GM20000 (cell line): ENCODE data around the gene FAM227A.

ENCODE experiments used
- DNase-seq: peaks from one replicate; pipeline ENCODE4 v3.0.0; 2012; ENCODE audit warnings: low spot score
- TF ChIP-seq, protein P1 (sequence below): IDR thresholded peaks from 2 replicates; pipeline ENCODE4 v1.5.1; 2012; ENCODE audit warnings: mild to moderate bottlenecking, control low read depth; ENCODE audit errors: extremely low read depth, missing control alignments

FAM227A gene

GRCh38 chr22:38638216-38638615 is 18.0 kb downstream of the FAM227A start:
- TF ChIP-seq, protein P1, sequence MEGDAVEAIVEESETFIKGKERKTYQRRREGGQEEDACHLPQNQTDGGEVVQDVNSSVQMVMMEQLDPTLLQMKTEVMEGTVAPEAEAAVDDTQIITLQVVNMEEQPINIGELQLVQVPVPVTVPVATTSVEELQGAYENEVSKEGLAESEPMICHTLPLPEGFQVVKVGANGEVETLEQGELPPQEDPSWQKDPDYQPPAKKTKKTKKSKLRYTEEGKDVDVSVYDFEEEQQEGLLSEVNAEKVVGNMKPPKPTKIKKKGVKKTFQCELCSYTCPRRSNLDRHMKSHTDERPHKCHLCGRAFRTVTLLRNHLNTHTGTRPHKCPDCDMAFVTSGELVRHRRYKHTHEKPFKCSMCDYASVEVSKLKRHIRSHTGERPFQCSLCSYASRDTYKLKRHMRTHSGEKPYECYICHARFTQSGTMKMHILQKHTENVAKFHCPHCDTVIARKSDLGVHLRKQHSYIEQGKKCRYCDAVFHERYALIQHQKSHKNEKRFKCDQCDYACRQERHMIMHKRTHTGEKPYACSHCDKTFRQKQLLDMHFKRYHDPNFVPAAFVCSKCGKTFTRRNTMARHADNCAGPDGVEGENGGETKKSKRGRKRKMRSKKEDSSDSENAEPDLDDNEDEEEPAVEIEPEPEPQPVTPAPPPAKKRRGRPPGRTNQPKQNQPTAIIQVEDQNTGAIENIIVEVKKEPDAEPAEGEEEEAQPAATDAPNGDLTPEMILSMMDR = no peak
- no peak for DNase-seq

- DNase-seq = no peak
- TF ChIP-seq, protein P1 = no peak
Measured at GRCh38 chr22:38632528-38632927, 23.7 kb downstream of the FAM227A start.

DNA sequence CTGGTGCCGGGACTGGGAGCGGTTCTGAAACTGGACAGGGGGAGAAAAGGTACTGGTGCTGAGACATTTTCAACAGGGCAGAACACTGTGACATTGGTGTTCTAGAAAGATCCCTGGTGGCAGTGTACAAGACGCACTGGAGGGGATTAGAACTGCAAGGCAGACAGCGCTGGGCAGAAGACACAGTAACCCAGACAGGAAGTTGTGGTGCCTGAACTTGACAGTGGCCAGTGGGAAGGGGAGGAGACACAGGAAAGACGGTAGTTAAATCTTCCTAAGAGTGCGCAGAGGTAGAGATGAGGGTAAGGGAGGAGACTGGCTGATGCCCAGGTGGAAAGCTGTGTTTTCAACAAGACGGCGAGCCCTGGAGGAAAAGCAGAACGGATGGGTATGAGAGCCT is 24.5 kb downstream of the FAM227A start:
- DNase-seq = no peak
- TF ChIP-seq, protein P1 = no peak

DNA sequence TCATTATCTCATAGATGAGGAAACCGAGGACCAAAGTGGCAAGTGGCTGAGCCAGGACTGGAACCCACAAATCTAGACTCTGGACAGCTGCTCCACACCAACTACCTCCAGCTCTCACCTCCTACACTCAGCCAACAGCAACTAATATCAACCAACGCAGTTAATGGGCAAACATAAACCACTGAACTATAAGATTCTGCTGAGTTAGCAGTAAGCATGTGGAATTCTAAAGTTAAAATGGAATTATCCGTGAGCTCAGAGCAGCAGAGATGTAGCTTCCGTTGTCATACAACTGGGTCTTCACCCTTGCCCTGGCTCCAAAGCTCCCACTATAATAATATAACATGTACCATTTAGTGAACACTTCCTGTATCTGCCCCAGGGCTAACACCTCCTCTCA is 27.1 kb downstream of the FAM227A start:
- DNase-seq = no peak
- TF ChIP-seq, protein P1 = no peak

- TF ChIP-seq, protein P1 = no peak
Measured at GRCh38 chr22:38628444-38628843, 27.7 kb downstream of the FAM227A start.

DNA sequence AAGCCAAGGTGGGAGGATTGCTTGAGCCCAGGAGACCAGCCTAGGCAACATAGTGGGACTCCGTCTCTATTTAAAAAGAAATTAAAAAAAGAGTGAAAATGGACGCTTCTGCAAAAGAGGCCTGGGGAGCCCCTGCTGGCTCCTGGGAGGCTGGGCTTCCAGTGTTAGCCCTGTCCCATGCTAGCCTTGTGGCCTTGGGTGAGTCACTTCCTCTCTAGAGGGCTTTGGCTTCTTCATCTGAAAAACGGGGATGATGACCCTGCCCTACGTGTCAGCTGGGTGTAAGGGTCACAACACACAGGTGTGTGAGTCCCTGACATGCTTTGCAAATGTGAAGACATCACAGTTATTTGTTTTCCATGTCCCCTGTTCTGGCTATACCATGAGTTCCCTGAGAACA is 32.8 kb downstream of the FAM227A start:
- TF ChIP-seq, protein P1 = no peak
- DNase-seq = no peak

More at GRCh38 chr22:38628444-38628843, 27.7 kb downstream of the FAM227A start:
- no peak for DNase-seq

DNA sequence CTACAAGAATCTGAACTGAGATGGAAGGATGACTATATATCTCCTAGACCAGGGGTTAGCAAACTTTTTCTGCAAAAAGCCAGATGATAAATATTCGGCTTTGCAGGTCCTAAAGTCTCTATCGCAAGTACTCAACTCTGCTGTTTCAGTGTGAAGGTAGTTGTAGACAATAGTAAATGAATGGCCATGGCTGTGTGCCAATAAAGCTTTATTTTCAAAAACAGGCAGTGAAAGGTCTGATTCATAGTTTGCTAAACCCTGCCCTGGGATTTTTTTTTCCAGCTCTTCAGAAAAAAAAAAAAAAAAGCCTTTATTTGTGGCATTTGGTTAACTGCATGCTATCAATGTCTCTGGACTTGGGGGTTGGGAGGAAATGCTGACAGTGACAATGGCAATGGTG is 37.5 kb downstream of the FAM227A start:
- TF ChIP-seq, protein P1 = no peak
- no peak for DNase-seq
